Measurements from ENCODE around the gene COQ3. TPM values are rescaled to one million over a fixed set of nuclear protein-coding genes. Genes with fewer than 3 reads are reported as not detected.

The COQ3 gene
- total and polyA plus RNA-seq, 4 donors = 3.8 to 9.4 (median 8.0) TPM

DNA sequence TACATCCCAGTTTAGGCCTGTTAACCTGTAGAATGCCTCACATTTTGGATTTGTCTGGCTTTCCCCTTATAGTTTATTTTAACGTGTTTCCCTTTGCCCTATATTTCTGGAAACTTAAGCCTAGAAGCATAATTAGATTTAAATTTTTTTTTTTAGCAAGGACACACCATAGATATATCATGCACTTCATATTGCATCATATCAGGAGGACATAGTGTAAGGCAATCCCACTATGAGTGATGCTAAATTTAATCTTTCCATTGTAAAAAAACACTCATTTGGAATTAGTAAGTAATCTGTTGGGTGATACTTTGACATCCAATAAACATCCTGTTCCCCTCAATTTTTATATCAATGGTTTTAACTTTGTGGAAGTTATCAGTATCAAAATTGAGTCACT lies 34.2 kb downstream of the COQ3 start:
- TF ChIP-seq GABPA (IDR thresholded peaks at IDR 0.05 in 1 of 2, conservative IDR thresholded peaks at IDR 0.05 in 1 of 2) (no peak), SP1 (IDR thresholded peaks at IDR 0.05) (no peak), REST (IDR thresholded peaks at IDR 0.05) (no peak), HNF4G (IDR thresholded peaks at IDR 0.05) (no peak), NR2F2 (IDR thresholded peaks at IDR 0.05) (no peak), TAF1 (conservative IDR thresholded peaks at IDR 0.05) (no peak), FOXA2 (IDR thresholded peaks at IDR 0.05) (no peak), JUND (IDR thresholded peaks at IDR 0.05) (no peak), YY1 (IDR thresholded peaks at IDR 0.05) (no peak), FOXA1 (IDR thresholded peaks at IDR 0.05) (no peak), HNF4A (conservative IDR thresholded peaks at IDR 0.05) (no peak), RXRA (IDR thresholded peaks at IDR 0.05) (no peak), EGR1 (IDR thresholded peaks at IDR 0.05; ENCODE audit: low read depth in 2 of 2) (no peak), RAD21 (IDR thresholded peaks at IDR 0.05) (no peak)
- TF ChIP-seq, protein P1, sequence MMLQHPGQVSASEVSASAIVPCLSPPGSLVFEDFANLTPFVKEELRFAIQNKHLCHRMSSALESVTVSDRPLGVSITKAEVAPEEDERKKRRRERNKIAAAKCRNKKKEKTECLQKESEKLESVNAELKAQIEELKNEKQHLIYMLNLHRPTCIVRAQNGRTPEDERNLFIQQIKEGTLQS (IDR thresholded peaks at IDR 0.05) = no peak
- TF ChIP-seq, protein P2, sequence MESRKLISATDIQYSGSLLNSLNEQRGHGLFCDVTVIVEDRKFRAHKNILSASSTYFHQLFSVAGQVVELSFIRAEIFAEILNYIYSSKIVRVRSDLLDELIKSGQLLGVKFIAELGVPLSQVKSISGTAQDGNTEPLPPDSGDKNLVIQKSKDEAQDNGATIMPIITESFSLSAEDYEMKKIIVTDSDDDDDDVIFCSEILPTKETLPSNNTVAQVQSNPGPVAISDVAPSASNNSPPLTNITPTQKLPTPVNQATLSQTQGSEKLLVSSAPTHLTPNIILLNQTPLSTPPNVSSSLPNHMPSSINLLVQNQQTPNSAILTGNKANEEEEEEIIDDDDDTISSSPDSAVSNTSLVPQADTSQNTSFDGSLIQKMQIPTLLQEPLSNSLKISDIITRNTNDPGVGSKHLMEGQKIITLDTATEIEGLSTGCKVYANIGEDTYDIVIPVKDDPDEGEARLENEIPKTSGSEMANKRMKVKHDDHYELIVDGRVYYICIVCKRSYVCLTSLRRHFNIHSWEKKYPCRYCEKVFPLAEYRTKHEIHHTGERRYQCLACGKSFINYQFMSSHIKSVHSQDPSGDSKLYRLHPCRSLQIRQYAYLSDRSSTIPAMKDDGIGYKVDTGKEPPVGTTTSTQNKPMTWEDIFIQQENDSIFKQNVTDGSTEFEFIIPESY (IDR thresholded peaks at IDR 0.05) = no peak
- TF ChIP-seq, protein P3, sequence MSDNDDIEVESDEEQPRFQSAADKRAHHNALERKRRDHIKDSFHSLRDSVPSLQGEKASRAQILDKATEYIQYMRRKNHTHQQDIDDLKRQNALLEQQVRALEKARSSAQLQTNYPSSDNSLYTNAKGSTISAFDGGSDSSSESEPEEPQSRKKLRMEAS (IDR thresholded peaks at IDR 0.05) = no peak
- TF ChIP-seq, protein P4, sequence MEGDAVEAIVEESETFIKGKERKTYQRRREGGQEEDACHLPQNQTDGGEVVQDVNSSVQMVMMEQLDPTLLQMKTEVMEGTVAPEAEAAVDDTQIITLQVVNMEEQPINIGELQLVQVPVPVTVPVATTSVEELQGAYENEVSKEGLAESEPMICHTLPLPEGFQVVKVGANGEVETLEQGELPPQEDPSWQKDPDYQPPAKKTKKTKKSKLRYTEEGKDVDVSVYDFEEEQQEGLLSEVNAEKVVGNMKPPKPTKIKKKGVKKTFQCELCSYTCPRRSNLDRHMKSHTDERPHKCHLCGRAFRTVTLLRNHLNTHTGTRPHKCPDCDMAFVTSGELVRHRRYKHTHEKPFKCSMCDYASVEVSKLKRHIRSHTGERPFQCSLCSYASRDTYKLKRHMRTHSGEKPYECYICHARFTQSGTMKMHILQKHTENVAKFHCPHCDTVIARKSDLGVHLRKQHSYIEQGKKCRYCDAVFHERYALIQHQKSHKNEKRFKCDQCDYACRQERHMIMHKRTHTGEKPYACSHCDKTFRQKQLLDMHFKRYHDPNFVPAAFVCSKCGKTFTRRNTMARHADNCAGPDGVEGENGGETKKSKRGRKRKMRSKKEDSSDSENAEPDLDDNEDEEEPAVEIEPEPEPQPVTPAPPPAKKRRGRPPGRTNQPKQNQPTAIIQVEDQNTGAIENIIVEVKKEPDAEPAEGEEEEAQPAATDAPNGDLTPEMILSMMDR (IDR thresholded peaks at IDR 0.05; ENCODE audit: low read depth, low read length, missing input control) = no peak
- no peaks in the 10 kb centered on the region for H3K9me3 ChIP-seq (ENCODE audit: control insufficient read depth in 4 of 4, low read length in 3 of 4)
- H3K9ac ChIP-seq (ENCODE audit: low read depth in 1 of 2, low read length in 2 of 2) = no peak overlapping the region
- no peaks in the 10 kb centered on the region for H3K27me3 ChIP-seq (ENCODE audit: control insufficient read depth in 4 of 4, insufficient read depth in 4 of 4, low read length in 3 of 4)
- no peaks in the 10 kb centered on the region for H3K36me3 ChIP-seq (ENCODE audit: control insufficient read depth in 4 of 4, insufficient read depth in 3 of 4, low read depth in 1 of 4, low read length in 3 of 4)
- DNase-seq (ENCODE audit: low spot score) = no peak
- no peak overlapping the region for H3K27ac ChIP-seq (ENCODE audit: low read depth in 1 of 2, low read length in 2 of 2)
- H3K4me3 ChIP-seq (ENCODE audit: low read depth in 1 of 3, low read length in 3 of 3) = no peak overlapping the region
- 58% methylated on average over 1 of the region's 1 CpG for WGBS
- no peaks in the 10 kb centered on the region for H3K4me1 ChIP-seq (ENCODE audit: control insufficient read depth in 4 of 4, insufficient read depth in 4 of 4, low read length in 3 of 4)
